HCT116 (cell line): Measurements from ENCODE around the gene UBXN2A. TPM values are rescaled to one million over a fixed set of nuclear protein-coding genes. Genes with fewer than 3 reads are reported as not detected.

Source experiments
- ATAC-seq: fragments of 200-7000 bp; cut with Tn5 transposase; 2 replicates; pipeline ENCODE4 v1.9.1; 2020; ENCODE audit warnings: mild to moderate bottlenecking, moderate library complexity
- BruUV-seq: library from RNA; stranded (reverse); fragments of 400-500 nt; replicated peaks from 2 replicates; lab custom pipeline; 2021; lab: Mats Ljungman, UMichigan
- CTCF ChIA-PET: fragments of 300-600 bp; sonication (Branson Sonifier 250); formaldehyde crosslinking; loops from one replicate; lab custom pipeline; 2021; ENCODE audit warnings: antibody characterized with exemption; lab: Charles Lee
- POLR2A ChIA-PET: fragments of 300-600, 350-600 bp; sonication (Branson Sonifier 250); formaldehyde crosslinking; loops from one replicate; lab custom pipeline; 2021; ENCODE audit warnings: antibody characterized with exemption; lab: Charles Lee
- RAD21 ChIA-PET, 2 experiments: fragments of 300-600 bp; sonication (Branson Sonifier 250); formaldehyde crosslinking; loops; one replicate each; lab custom pipeline; 2023; ENCODE audit warnings: low total read pairs in 2 of 2; ENCODE audit not compliant: uncharacterized antibody in 2 of 2, unreplicated experiment in 2 of 2, low non-redundant PET in 1 of 2; lab: Charles Lee
- DNase-seq: peaks from one replicate; pipeline ENCODE4 v3.0.0-alpha.2; 2010; ENCODE audit warnings: low read depth, low spot score
- H2AFZ ChIP-seq: fragments of 200-600 bp; shearing (Covaris generic), sonication (generic); 2 replicates; pipeline ENCODE4 v1.6.1; 2017; ENCODE audit warnings: low read depth, mixed run types, mixed read lengths, antibody characterized with exemption, low read length; ENCODE audit not compliant: poor library complexity, severe bottlenecking
- H3K27ac ChIP-seq: 2 replicates; pipeline ENCODE4 v1.5.1; 2012; ENCODE audit warnings: low read depth, low read length
- H3K27me3 ChIP-seq: fragments of 200-600 bp; sonication (generic); 2 replicates; pipeline ENCODE4 v1.6.1; 2016; ENCODE audit warnings: mixed run types, low read length, mixed read lengths; ENCODE audit not compliant: insufficient read depth
- H3K36me3 ChIP-seq, 2 experiments: fragments of 200-500 bp in 1 of 2; fragments of 200-600 bp in 1 of 2; sonication (Bioruptor generic) in 1 of 2; sonication (generic) in 1 of 2; 2 replicates each; pipeline versions ENCODE4 v1.5.1 to v1.6.1; 2014 to 2016; ENCODE audit warnings: low read length in 2 of 2, inconsistent platforms in 1 of 2, mixed read lengths in 1 of 2, mixed run types in 1 of 2; ENCODE audit not compliant: insufficient read depth in 2 of 2, control insufficient read depth in 1 of 2
- H3K4me1 ChIP-seq, 2 experiments: fragments of 200-600 bp in 1 of 2; sonication (generic) in 1 of 2; 2 replicates each; pipeline versions ENCODE4 v1.5.1 to v1.6.1; 2012 to 2017; ENCODE audit warnings: low read length in 2 of 2, inconsistent platforms in 1 of 2, mild to moderate bottlenecking in 1 of 2, mixed read lengths in 1 of 2, mixed run types in 1 of 2, moderate library complexity in 1 of 2; ENCODE audit not compliant: insufficient read depth in 2 of 2, control insufficient read depth in 1 of 2
- H3K4me2 ChIP-seq: fragments of 200-600 bp; sonication (generic); 2 replicates; pipeline ENCODE4 v1.6.1; 2017; ENCODE audit warnings: mixed run types, low read length, mixed read lengths
- H3K4me3 ChIP-seq, 2 experiments: fragments of 200-600 bp in 1 of 2; sonication (generic) in 1 of 2; replicated peaks in 1 of 2; 2 replicates each; pipeline ENCODE4 v1.5.1; 2011 to 2016; ENCODE audit warnings: low read length in 2 of 2, control low read depth in 1 of 2, low read depth in 1 of 2, mild to moderate bottlenecking in 1 of 2, mixed read lengths in 1 of 2, mixed run types in 1 of 2
- H3K79me2 ChIP-seq: fragments of 200-600 bp; sonication (generic); 2 replicates; pipeline ENCODE4 v1.6.1; 2017; ENCODE audit warnings: mild to moderate bottlenecking, mixed run types, low read length, moderate library complexity, mixed read lengths; ENCODE audit not compliant: insufficient read depth
- H3K9ac ChIP-seq: fragments of 200-600 bp; sonication (generic); 2 replicates; pipeline ENCODE4 v1.6.1; 2016; ENCODE audit warnings: low read length, mixed read lengths
- H3K9me2 ChIP-seq: fragments of 200-600 bp; sonication (generic), shearing (Covaris generic); 2 replicates; pipeline ENCODE4 v1.6.1; 2017; ENCODE audit warnings: mixed run types, mild to moderate bottlenecking, moderate library complexity; ENCODE audit not compliant: insufficient read depth
- H3K9me3 ChIP-seq, 2 experiments: fragments of 200-500 bp in 1 of 2; fragments of 200-600 bp in 1 of 2; sonication (Bioruptor generic) in 1 of 2; sonication (generic) in 1 of 2; 2 replicates each; pipeline ENCODE4 v1.6.1; 2014 to 2017; ENCODE audit warnings: low read length in 2 of 2, mixed read lengths in 2 of 2, inconsistent platforms in 1 of 2, low read depth in 1 of 2, mild to moderate bottlenecking in 1 of 2, mixed run types in 1 of 2, moderate library complexity in 1 of 2; ENCODE audit not compliant: control insufficient read depth in 1 of 2, insufficient read depth in 1 of 2
- H4K20me1 ChIP-seq: fragments of 200-600 bp; sonication (generic), shearing (Covaris generic); 2 replicates; pipeline ENCODE4 v1.6.1; 2017; ENCODE audit warnings: mixed run types, mild to moderate bottlenecking, moderate library complexity; ENCODE audit not compliant: insufficient read depth
- CBX3 ChIP-seq: IDR thresholded peaks from 2 replicates; pipeline ENCODE4 v1.6.1; 2012; ENCODE audit warnings: low read depth
- CEBPB ChIP-seq: IDR thresholded peaks from 2 replicates; pipeline ENCODE4 v1.6.1; 2012; ENCODE audit warnings: low read depth
- CTCF ChIP-seq, 3 experiments: fragments of 200-600 bp in 1 of 3; sonication (generic) in 1 of 3; IDR thresholded peaks in 2 of 3; conservative IDR thresholded peaks in 1 of 3; 2 replicates each; pipeline ENCODE4 v1.5.1; 2012 to 2017; ENCODE audit warnings: low read depth in 2 of 3, low read length in 2 of 3, antibody characterized with exemption in 1 of 3, borderline replicate concordance in 1 of 3, control low read depth in 1 of 3, mild to moderate bottlenecking in 1 of 3, mixed read lengths in 1 of 3, mixed run types in 1 of 3, moderate library complexity in 1 of 3; ENCODE audit not compliant: insufficient read depth in 1 of 3
- ELF1 ChIP-seq: IDR thresholded peaks from 2 replicates; pipeline ENCODE4 v1.6.1; 2012; ENCODE audit warnings: low read depth, borderline replicate concordance
- EZH2 ChIP-seq: fragments of 200-600 bp; sonication (generic); IDR thresholded peaks from 2 replicates; pipeline ENCODE4 v1.6.1; 2017; ENCODE audit warnings: antibody characterized with exemption, mixed run types
- EZH2phosphoT487 ChIP-seq: fragments of 200-600 bp; IDR thresholded peaks from 2 replicates; pipeline ENCODE4 v1.6.1; 2018; ENCODE audit warnings: antibody characterized with exemption, borderline replicate concordance
- FOSL1 ChIP-seq: IDR thresholded peaks from 2 replicates; pipeline ENCODE4 v1.6.1; 2012; ENCODE audit warnings: low read depth
- JUND ChIP-seq: IDR thresholded peaks from 2 replicates; pipeline ENCODE4 v1.6.1; 2012
- POLR2A ChIP-seq: IDR thresholded peaks from 2 replicates; pipeline ENCODE4 v1.7.0; 2011; ENCODE audit warnings: borderline replicate concordance; ENCODE audit not compliant: insufficient read depth, insufficient read length; ENCODE audit errors: extremely low read depth
- RAD21 ChIP-seq: IDR thresholded peaks from 2 replicates; pipeline ENCODE4 v1.6.1; 2012; ENCODE audit warnings: low read depth, mild to moderate bottlenecking
- SP1 ChIP-seq: IDR thresholded peaks from 2 replicates; pipeline ENCODE4 v1.6.1; 2012; ENCODE audit warnings: low read depth
- SRF ChIP-seq: IDR thresholded peaks from 2 replicates; pipeline ENCODE4 v1.6.1; 2012; ENCODE audit warnings: low read depth
- YY1 ChIP-seq: IDR thresholded peaks from 2 replicates; pipeline ENCODE4 v1.6.1; 2011; ENCODE audit warnings: low read length, low read depth, moderate library complexity, mild to moderate bottlenecking; ENCODE audit not compliant: insufficient replicate concordance; ENCODE audit errors: extremely low read depth
- ZBTB33 ChIP-seq: IDR thresholded peaks from 2 replicates; pipeline ENCODE4 v1.6.1; 2011; ENCODE audit warnings: mild to moderate bottlenecking, low read length, moderate library complexity; ENCODE audit not compliant: insufficient replicate concordance; ENCODE audit errors: extremely low read depth
- ZFX ChIP-seq: fragments of 450-650 bp; IDR thresholded peaks from 2 replicates; pipeline ENCODE4 v1.6.1; 2017
- ZNF274 ChIP-seq: fragments of 200-500 bp; sonication (Bioruptor generic); IDR thresholded peaks from 2 replicates; pipeline ENCODE4 v1.6.1; 2014; ENCODE audit warnings: mild to moderate bottlenecking, low read depth, low read length, inconsistent platforms
- intact Hi-C: fragments of 100-400 bp; cut with micrococcal nuclease; formaldehyde crosslinking; loops from 2 replicates; pipeline ENCODE4 v1.10.0; 2022
- total RNA-seq: library from RNA; stranded (reverse); gene quantifications from one replicate; pipeline ENCODE4 v1.2.1, GENCODE V29; 2021; ENCODE audit not compliant: unreplicated experiment

The UBXN2A gene
- total RNA-seq, 1 experiment from 2014 or later = 14.1 TPM

GRCh38 chr2:23993736-23994269, 53.5 kb downstream of the UBXN2A start:
- no peaks in the 10 kb centered on the region for H3K36me3 ChIP-seq
- POLR2A ChIA-PET = no interaction called here
- RAD21 ChIA-PET = no interaction called here
- H4K20me1 ChIP-seq = no peaks in the 10 kb centered on the region
- ATAC-seq (no peak), DNase-seq (no peak)
- intact Hi-C loops = no loop called here
- H3K79me2 ChIP-seq = no peaks in the 10 kb centered on the region
- no peaks in the 10 kb centered on the region for H3K9me3 ChIP-seq
- BruUV-seq = no TSS peak
- no peaks in the 10 kb centered on the region for H3K9me2 ChIP-seq
- H3K4me3 ChIP-seq = no peak overlapping the region
- no peaks in the 10 kb centered on the region for H3K27me3 ChIP-seq
- no peak overlapping the region for H2AFZ ChIP-seq
- CTCF ChIA-PET = no interaction called here
- TF ChIP-seq CEBPB = no peak
- TF ChIP-seq CTCF (IDR thresholded peaks at IDR 0.05 in 2 of 3, conservative IDR thresholded peaks at IDR 0.05 in 1 of 3; ENCODE audit: borderline replicate concordance in 1 of 3, insufficient read depth in 1 of 3, low read depth in 2 of 3, low read length in 2 of 3) = no peak
- TF ChIP-seq ELF1 = no peak
- TF ChIP-seq EZH2 = no peak
- TF ChIP-seq SRF = no peak
- no peak for TF ChIP-seq EZH2phosphoT487
- TF ChIP-seq CBX3 = no peak
- TF ChIP-seq YY1 = no peak
- TF ChIP-seq FOSL1 = no peak
- no peak for TF ChIP-seq ZBTB33
- no peak for TF ChIP-seq JUND
- TF ChIP-seq POLR2A = no peak
- TF ChIP-seq SP1 = no peak
- no peak for TF ChIP-seq ZNF274
- TF ChIP-seq ZFX = no peak
- TF ChIP-seq RAD21 = no peak
- no peak overlapping the region for H3K9ac ChIP-seq
- no peak overlapping the region for H3K27ac ChIP-seq
- H3K4me2 ChIP-seq = no peak overlapping the region
- H3K4me1 ChIP-seq = no peaks in the 10 kb centered on the region
